Stimulated activated CD8-positive, alpha-beta memory T cell treated with anti-CD3 and anti-CD28 coated beads, Interleukin-7, amount 100 ng/mL, for 48 hours (primary cell): ENCODE results near the gene STAT5A.

Source experiments
- DNase-seq, 2 donors: peaks; one replicate each; pipeline ENCODE4 v3.0.0-alpha.2; 2020; ENCODE audit warnings: low read depth in 1 of 2; ENCODE audit errors: extremely low read depth in 1 of 2

STAT5A gene

DNA sequence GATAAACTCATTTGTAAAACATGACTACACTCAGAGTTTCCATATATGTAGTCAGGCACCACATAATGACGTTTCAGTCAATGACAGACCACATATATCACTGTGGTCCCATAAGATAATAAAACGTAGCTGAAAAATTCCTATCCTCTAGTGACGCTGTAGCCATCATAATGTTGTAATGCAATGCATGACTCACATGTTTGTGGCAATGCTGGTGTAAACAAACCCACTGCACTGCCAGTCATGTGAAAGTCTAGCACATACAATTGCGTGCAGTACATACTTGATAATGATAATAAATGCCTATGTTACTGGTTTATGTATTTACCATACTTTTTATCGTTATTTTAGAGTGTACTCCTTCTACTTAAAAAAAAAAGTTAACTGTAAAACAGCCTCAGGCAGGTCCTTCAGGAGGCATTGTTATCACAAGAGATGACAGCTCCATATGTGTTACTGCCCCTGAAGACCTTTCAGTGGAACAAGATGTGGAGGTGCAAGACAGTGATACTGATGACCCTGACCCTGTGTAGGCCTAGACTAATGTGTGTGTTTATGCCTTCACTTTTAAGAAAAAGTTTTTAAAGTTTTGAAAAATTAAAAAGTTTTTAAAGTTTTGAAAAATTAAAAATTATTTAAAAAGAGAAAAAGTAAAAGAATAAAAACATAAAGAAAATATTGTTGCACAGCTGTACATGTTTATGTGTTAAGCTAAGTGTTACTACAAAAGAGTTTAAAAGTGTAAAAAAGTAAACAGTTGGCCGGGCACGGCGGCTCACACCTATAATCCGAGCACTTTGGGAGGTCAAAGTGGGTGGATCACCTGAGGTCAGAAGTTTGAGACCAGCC, 21.2 kb upstream of the STAT5A start:
- DNase-seq, result peak in 1 of 2 donors; percentile 20

DNA sequence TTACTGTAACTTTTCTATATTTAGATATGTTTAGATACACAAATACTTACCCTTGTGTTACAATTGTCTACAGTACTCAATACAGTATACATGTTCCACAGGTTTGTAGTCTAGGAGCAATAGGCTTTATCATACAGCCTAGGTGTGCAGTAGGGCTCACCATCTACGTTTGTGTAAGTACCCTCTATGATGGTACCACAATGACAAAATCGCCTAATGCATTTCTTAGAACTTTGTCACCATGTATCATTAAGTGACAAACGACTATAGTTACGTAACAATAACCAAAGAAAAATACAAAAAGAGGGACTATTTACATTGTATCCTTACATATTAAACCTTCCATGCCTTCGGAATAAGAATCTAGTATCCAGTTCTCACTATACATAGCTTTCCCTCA, 20.1 kb upstream of the STAT5A start:
- DNase-seq, result no peak

DNA sequence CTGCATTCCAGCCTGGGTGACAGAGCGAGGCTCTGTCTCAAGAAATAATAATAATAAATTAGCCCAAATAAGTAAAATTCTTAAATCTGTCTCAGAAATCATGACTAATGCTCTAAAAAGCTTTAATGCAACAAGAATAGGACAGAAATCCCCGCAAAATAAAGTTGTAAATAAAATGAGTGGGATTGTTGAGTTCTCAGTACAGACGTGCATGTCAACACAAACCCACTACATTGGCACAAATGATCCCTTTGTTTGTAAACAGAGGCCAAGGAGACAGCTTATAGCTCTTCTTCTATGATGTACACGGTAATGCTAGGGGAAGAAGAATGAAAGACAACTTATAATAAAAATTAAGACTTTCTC, 18.1 kb upstream of the STAT5A start:
- DNase-seq, result no peak

DNA sequence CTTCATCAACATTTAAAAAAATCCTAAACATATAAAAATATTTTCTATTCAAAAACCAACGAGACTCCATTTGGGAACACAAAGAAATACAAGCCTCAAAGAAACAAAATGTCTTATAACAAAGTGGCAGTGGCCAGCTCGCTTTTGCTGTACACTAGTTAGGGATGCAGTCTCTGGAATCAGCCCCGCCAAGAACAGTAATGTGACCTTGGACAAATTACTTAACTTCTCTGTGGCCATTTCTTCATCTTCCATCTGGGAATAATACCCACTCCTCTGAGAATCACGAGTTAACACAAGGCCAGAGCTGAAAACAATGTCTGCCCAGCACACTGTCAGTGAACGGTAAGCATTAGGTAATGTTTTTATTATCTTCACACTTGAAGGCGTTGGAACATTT, 17.7 kb upstream of the STAT5A start:
- no peak for DNase-seq

- DNase-seq, result no peak
Observed at GRCh38 chr17:42271006-42271778, 17.1 kb upstream of the STAT5A start.

DNA sequence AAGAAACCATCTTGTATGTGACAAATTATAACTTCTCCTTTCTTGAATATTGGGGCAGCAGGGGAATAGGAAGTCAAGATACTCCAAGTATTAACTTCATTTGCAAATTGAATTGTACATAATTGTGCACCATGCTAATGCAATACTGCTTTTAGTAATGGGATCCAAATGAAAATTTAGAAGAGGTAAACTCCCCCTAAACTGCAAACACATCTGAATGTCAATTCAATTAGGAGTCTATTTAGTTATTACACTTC, 16.6 kb upstream of the STAT5A start:
- DNase-seq, result no peak

GRCh38 chr17:42272162-42272907, 16.0 kb upstream of the STAT5A start:
- DNase-seq, result no peak

DNA sequence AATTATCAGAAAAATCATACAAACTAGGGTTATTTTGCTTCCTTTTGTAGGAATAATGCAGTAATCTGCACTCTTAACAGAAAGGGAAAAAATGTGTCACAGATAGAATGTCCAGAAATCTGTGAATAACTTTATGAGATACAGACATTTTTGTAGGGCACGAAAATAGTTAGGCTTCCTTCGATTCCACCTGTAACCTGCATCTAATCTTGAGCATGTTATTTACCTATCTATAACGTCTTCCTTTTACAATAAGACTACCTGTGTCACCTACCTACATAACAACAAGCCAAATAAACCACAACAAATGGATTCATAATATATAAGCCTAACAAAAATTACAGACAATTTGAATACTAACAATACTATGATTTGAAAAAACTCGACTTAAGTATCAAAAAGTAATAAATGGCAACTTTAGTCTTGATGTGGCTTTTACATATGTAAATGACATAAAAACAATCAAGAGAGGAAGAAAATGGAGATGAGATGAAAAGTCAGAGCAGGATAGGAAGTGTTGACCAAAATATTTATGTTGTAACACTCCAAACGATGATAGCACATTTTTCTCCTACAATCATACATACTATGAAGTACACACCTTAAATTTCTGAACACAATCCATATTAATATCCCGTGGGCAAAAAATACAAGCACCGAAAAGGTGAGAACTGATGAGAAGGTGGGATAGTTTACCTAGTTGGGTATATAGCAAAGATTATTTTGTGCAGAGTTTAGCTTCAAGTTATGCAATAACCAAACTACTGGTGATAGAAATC, 14.6 kb upstream of the STAT5A start:
- DNase-seq, result no peak

GRCh38 chr17:42274253-42274542, 14.1 kb upstream of the STAT5A start:
- no peak for DNase-seq

- no peak for DNase-seq
Observed at GRCh38 chr17:42274812-42275526, 13.3 kb upstream of the STAT5A start.

DNA sequence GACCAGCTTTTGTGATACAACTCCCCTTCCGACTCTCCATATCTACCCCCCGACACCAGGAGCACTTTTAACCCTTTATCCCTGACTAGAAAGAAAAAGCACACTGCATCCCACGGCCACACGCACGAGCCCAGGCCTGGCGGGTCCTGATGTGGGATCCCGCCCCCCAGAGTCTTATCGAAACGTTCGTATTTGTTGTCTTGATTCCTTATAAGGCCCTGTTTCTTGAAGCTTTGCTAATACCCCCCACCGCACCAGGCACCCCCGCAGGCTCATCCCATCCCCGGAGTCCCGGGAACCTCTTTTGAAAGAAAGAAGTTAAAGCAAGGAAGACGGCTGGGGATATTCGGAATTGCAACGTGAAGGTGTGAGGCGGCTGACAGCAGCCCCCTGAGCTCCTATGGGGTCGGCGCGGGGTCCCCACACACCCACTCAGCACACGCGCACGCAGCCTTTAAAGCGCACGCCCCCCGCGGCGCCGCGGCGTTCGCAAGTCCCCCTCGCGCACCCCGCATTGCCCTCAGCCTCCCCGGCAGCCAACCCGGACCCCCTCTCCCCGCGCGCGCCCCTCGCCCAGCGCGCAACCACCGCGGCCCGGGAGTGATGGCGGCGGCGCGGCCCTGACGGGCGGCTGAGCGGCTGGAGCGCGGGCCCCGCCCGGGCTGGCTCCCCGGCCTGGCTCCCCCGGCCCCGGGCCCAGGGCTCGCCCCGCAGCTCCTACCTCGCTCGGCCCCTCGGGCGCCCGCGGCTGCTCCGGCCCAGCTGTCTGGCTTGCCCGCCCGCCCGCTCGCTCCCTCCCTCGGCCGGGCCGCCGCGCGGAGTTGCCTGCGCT, 12.6 kb upstream of the STAT5A start:
- peak in 1 of 2 donors; percentile 47 for DNase-seq

- no peak for DNase-seq
Observed at GRCh38 chr17:42276359-42276608, 12.0 kb upstream of the STAT5A start, which contains the start of gene STAT5B. Gene STAT5B, minus strand, starts transcription at chr17:42276391. Its CDS starts 44,264 bp downstream, at chr17:42232127.

DNA sequence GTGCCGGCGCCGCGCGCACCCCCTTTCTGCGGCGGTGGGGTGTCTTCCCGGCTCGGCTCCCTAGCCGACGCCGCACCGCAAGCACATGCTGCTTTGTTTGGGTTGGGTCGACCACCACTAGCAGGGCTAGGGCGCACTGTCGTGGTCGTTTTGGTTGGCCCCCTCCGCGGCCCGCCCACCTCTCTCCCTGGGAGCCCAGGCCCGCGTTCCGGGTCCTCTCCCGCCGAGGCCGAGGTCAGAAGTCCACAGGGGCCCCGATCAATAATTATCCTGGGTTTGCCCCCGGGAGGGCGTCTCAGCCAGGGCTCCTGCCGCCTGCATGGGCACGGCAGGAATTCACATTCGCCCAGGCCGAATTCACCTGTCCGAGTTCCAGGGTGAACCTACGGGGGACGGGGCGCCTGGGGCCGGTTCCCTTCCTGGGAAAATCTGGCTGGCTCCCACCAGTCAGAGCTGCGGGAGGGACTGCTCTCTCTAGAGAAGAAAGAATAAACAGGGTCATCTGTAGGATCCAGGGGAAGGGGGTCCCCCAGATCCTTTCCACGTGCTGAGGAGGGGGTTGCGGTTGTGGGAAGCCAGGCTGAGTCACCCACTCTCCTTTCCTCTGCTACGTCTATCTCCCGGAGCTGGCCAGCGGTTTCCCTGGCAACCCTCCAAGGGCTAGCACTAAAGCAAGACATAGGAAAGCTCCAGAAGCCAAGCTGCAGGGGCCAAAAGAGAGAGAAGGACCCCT, 11.5 kb upstream of the STAT5A start:
- no peak for DNase-seq

DNA sequence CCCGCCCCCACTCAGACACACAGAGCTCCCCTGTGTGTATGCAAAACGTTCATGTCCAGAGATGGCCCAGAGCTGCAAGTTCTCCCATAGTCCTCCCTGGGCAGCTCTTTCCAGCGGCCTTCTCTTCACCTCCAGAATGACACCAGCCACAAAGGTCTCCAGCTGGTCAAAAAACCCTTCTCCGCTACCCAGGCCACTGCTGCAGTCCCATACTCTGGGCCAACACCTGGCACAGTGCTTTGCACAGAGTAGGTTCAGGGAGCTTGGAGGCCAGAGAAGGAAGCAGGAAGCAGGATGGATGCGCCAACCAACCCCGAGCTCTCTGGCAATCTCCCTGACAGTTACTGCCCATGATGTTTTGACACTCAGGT, 11.0 kb upstream of the STAT5A start:
- no peak for DNase-seq

DNA sequence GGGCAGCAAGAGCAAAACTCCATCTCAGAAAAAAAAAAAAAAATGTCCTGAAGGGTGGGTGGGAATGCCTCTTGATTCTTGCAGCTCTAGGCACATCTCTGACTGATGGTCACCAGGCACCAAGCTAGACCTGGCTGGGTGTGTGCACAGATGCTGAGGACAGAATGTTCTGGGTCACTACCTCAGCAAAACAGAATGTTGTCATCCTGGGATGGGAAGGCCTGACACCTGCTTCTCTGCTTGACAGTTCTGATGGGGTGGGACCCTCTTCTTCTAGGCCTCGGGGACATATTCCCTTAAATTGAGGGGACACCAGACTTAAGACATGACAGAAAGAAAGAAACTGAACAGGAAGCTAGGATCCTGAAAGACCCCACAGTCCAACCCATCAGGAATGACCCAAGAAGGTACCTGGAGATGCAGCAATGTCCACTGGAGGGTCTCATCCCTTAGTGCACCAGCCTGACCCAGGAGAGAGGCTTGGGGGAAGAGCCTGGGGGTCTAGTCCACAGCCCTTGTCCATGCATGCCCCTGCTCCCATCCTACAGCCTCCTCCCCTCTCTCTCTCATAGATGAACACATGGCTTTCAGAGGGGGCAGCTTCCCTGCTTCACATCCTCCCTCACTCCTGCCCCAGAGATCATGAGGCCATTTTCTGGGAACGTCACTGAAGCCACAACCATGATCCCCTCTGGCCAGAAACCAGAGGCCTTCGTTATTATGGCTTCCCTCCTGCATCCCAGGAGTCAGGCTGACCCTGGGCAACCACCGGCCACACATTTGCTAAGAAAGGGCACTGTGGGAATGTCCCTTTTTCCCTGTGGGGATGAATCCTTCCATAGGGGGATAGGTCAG, 8.3 kb upstream of the STAT5A start:
- no peak for DNase-seq

DNA sequence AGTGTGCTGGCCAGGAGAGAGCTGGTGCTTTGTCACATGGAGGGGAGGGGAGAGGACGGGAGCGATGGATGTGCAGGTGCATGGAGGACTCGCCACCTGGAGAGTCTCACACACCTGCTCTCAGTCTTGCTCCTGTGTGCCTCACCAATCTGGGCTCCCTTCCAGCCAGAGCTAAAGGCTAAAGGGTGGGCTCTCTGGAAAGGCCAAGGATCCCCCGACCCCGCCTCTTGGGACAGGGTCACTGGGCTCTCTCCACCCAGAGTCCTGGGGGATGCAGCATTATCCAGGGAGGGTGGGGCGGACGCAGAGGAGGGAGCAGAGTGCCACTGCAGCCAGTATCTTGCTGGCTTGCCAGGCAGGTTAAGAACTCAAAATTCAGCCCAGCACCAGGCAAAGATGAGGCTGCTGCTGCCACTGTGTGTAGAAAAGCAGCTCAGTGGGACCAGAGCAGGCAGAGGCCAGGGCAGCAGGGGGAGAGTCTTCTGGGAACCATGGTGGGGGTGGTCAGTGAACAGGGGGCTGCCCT, 6.7 kb upstream of the STAT5A start:
- no peak for DNase-seq

GRCh38 chr17:42282478-42283080, 5.7 kb upstream of the STAT5A start:
- DNase-seq, result no peak
